IMR-90 (cell line): Measurements from ENCODE around the gene NINJ2. TPM values are rescaled to one million over a fixed set of nuclear protein-coding genes. Genes with fewer than 3 reads are reported as not detected.

Source experiments
- ATAC-seq: fragments of 200-7000 bp; cut with Tn5 transposase; 2 replicates; pipeline ENCODE4 v1.9.1; 2020; ENCODE audit warnings: low read depth, mild to moderate bottlenecking, moderate library complexity
- BruUV-seq: library from RNA; stranded (reverse); fragments of 400-500 nt; replicated peaks from 2 replicates; lab custom pipeline; 2021; lab: Mats Ljungman, UMichigan
- CTCF ChIA-PET: fragments of 300-600 bp; formaldehyde crosslinking; extraction: SDS; loops from one replicate; lab custom pipeline; 2021; ENCODE audit warnings: antibody characterized with exemption; lab: Yijun Ruan, JAX
- POLR2A ChIA-PET: fragments of 300-600 bp; sonication (Branson Sonifier 250); formaldehyde crosslinking; loops from one replicate; lab custom pipeline; 2022; ENCODE audit warnings: antibody characterized with exemption; ENCODE audit not compliant: unreplicated experiment; lab: Charles Lee
- DNase-seq: peaks from one replicate; pipeline ENCODE4 v3.0.0; 2013
- H2AFZ ChIP-seq: replicated peaks from 2 replicates; pipeline ENCODE3; 2013; ENCODE audit warnings: low read length, mild to moderate bottlenecking; ENCODE audit not compliant: poor library complexity
- H2AK5ac ChIP-seq: 2 replicates; pipeline ENCODE4 v1.6.1; 2013; ENCODE audit warnings: low read depth, low read length, inconsistent platforms
- H2AK9ac ChIP-seq: replicated peaks from 2 replicates; pipeline ENCODE3; 2013; ENCODE audit warnings: mild to moderate bottlenecking, low read depth, low read length, moderate library complexity; ENCODE audit not compliant: poor library complexity
- H2BK120ac ChIP-seq: 2 replicates; pipeline ENCODE4 v1.6.1; 2013; ENCODE audit warnings: low read depth, low read length, inconsistent platforms
- H2BK15ac ChIP-seq: 3 replicates; pipeline ENCODE4 v1.6.1; 2013; ENCODE audit warnings: low read depth, low read length, inconsistent platforms
- H2BK20ac ChIP-seq: 2 replicates; pipeline ENCODE4 v1.6.1; 2013; ENCODE audit warnings: low read depth, mild to moderate bottlenecking, inconsistent platforms, low read length, moderate library complexity
- H2BK5ac ChIP-seq: 2 replicates; pipeline ENCODE4 v1.6.1; 2013; ENCODE audit warnings: mild to moderate bottlenecking, low read depth, low read length, inconsistent platforms; ENCODE audit not compliant: poor library complexity, severe bottlenecking
- H3K14ac ChIP-seq: replicated peaks from 2 replicates; pipeline ENCODE4 v1.6.1; 2013; ENCODE audit warnings: low read depth, low read length, inconsistent platforms
- H3K18ac ChIP-seq: 2 replicates; pipeline ENCODE4 v1.6.1; 2013; ENCODE audit warnings: low read depth, low read length, control low read depth
- H3K23ac ChIP-seq: 2 replicates; pipeline ENCODE4 v1.6.1; 2013; ENCODE audit warnings: low read depth, low read length, inconsistent platforms
- H3K27ac ChIP-seq: 2 replicates; pipeline ENCODE4 v1.5.1; 2013; ENCODE audit warnings: mild to moderate bottlenecking, control low read depth, low read length; ENCODE audit not compliant: insufficient read depth
- H3K27me3 ChIP-seq: 2 replicates; pipeline ENCODE4 v1.6.1; 2013; ENCODE audit warnings: low read length; ENCODE audit not compliant: control insufficient read depth, insufficient read depth
- H3K36me3 ChIP-seq: 2 replicates; pipeline ENCODE4 v1.6.1; 2013; ENCODE audit warnings: low read length, mixed read lengths; ENCODE audit not compliant: control insufficient read depth, insufficient read depth
- H3K4ac ChIP-seq: 2 replicates; pipeline ENCODE4 v1.6.1; 2013; ENCODE audit warnings: low read depth, low read length, inconsistent platforms
- H3K4me1 ChIP-seq: 2 replicates; pipeline ENCODE4 v1.6.1; 2013; ENCODE audit warnings: low read length, mixed read lengths; ENCODE audit not compliant: control insufficient read depth, insufficient read depth
- H3K4me2 ChIP-seq: 2 replicates; pipeline ENCODE4 v1.6.1; 2013; ENCODE audit warnings: low read depth, mild to moderate bottlenecking, control low read depth, low read length, moderate library complexity
- H3K4me3 ChIP-seq: 2 replicates; pipeline ENCODE4 v1.5.1; 2013; ENCODE audit warnings: low read depth, mild to moderate bottlenecking, control low read depth, low read length, moderate library complexity; ENCODE audit not compliant: insufficient read depth
- H3K56ac ChIP-seq: 2 replicates; pipeline ENCODE4 v1.6.1; 2013; ENCODE audit warnings: low read length, inconsistent platforms; ENCODE audit not compliant: insufficient read depth; ENCODE audit errors: extremely low read depth
- H3K79me1 ChIP-seq, 2 experiments: 2 replicates each; pipeline ENCODE4 v1.6.1; 2013; ENCODE audit warnings: low read length in 2 of 2, inconsistent platforms in 1 of 2, low read depth in 1 of 2
- H3K9ac ChIP-seq: 2 replicates; pipeline ENCODE4 v1.6.1; 2013; ENCODE audit warnings: low read depth, low read length, control low read depth
- H3K9me1 ChIP-seq: 2 replicates; pipeline ENCODE4 v1.6.1; 2013; ENCODE audit warnings: low read length, inconsistent platforms; ENCODE audit not compliant: insufficient read depth
- H3K9me3 ChIP-seq: 2 replicates; pipeline ENCODE4 v1.6.1; 2013; ENCODE audit warnings: low read length; ENCODE audit not compliant: control insufficient read depth, insufficient read depth
- H4K20me1 ChIP-seq: 2 replicates; pipeline ENCODE4 v1.6.1; 2013; ENCODE audit warnings: low read length, inconsistent platforms; ENCODE audit not compliant: insufficient read depth
- H4K5ac ChIP-seq: 2 replicates; pipeline ENCODE4 v1.6.1; 2013; ENCODE audit warnings: mild to moderate bottlenecking, low read depth, low read length, control low read depth
- H4K8ac ChIP-seq, 2 experiments: 2 replicates each; pipeline ENCODE4 v1.6.1; 2013; ENCODE audit warnings: low read depth in 2 of 2, low read length in 2 of 2, control low read depth in 1 of 2, inconsistent platforms in 1 of 2
- H4K91ac ChIP-seq: 2 replicates; pipeline ENCODE4 v1.6.1; 2013; ENCODE audit warnings: low read depth, low read length, inconsistent platforms; ENCODE audit not compliant: insufficient read depth
- BHLHE40 ChIP-seq: fragments of 150-350 bp; IDR thresholded peaks from 2 replicates; pipeline ENCODE4 v1.6.1; 2016; ENCODE audit warnings: mild to moderate bottlenecking, low read depth, low read length
- CHD1 ChIP-seq: IDR thresholded peaks from 2 replicates; pipeline ENCODE4 v1.6.1; 2012; ENCODE audit warnings: low read depth, low read length, improper control_type of control experiment
- CTCF ChIP-seq: conservative IDR thresholded peaks from 2 replicates; pipeline ENCODE4 v1.5.1; 2012; ENCODE audit warnings: mild to moderate bottlenecking, low read depth, low read length, improper control_type of control experiment
- FOS ChIP-seq: fragments of 150-350 bp; IDR thresholded peaks from 2 replicates; pipeline ENCODE4 v1.6.1; 2016; ENCODE audit warnings: low read depth, low read length
- MAZ ChIP-seq: IDR thresholded peaks from 2 replicates; pipeline ENCODE4 v1.6.1; 2012; ENCODE audit warnings: low read depth, mild to moderate bottlenecking, low read length, improper control_type of control experiment, moderate library complexity, borderline replicate concordance
- MXI1 ChIP-seq: IDR thresholded peaks from 2 replicates; pipeline ENCODE4 v1.6.1; 2012; ENCODE audit warnings: low read depth, mild to moderate bottlenecking, low read length, moderate library complexity, borderline replicate concordance
- NFE2L2 ChIP-seq: fragments of 150-350 bp; IDR thresholded peaks from 2 replicates; pipeline ENCODE4 v1.6.1; 2016; ENCODE audit warnings: low read depth, mild to moderate bottlenecking, low read length
- POLR2A ChIP-seq: IDR thresholded peaks from 2 replicates; pipeline ENCODE4 v1.6.1; 2012; ENCODE audit warnings: mild to moderate bottlenecking, low read depth, low read length
- RCOR1 ChIP-seq: IDR thresholded peaks from 2 replicates; pipeline ENCODE4 v1.6.1; 2012; ENCODE audit warnings: mild to moderate bottlenecking, low read length, improper control_type of control experiment; ENCODE audit not compliant: insufficient replicate concordance
- SMC3 ChIP-seq: fragments of 150-350 bp; IDR thresholded peaks from 2 replicates; pipeline ENCODE4 v1.6.1; 2016; ENCODE audit warnings: low read depth, mild to moderate bottlenecking, antibody characterized with exemption, low read length, moderate library complexity
- WGBS, 2 experiments: methylation state at CpG; one replicate each; pipeline versions ENCODE4 v1.1.5 to v1.1.7; 2013; ENCODE audit warnings: missing lambda C conversion rate in 2 of 2; ENCODE audit not compliant: insufficient read length in 1 of 2; ENCODE audit errors: extremely low coverage in 2 of 2; 5-methylcytosine and 5-hydroxymethylcytosine counted together
- dilution Hi-C: fragments of 300-500 bp; cut with HindIII; formaldehyde crosslinking; loops from one replicate; pipeline ENCODE4 v1.14.3; 2018; ENCODE audit warnings: low sequenced_read_pairs; ENCODE audit not compliant: unreplicated experiment
- in situ Hi-C: fragments of 300-500 bp; cut with MboI; formaldehyde crosslinking; loops from 3 replicates; pipeline ENCODE4 v1.14.3; 2019; ENCODE audit warnings: low sequenced_read_pairs, inconsistent platforms, mixed read lengths
- intact Hi-C: fragments of 100-400 bp; cut with micrococcal nuclease; formaldehyde crosslinking; loops from 2 replicates; pipeline ENCODE4 v1.10.0; 2022
- polyA plus RNA-seq, 3 experiments: library from polyadenylated mRNA; depleted of rRNA; stranded (reverse); fragments of >200 nt; gene quantifications; 2 replicates each; pipeline ENCODE4 v1.2.3, GENCODE V29; 2012; ENCODE audit warnings: low replicate concordance in 1 of 3
- total RNA-seq: library from RNA; depleted of rRNA; stranded (reverse); fragments of >200 nt; gene quantifications from 2 replicates; pipeline ENCODE4 v1.2.3, GENCODE V29; 2012
- TF ChIP-seq, protein P1 (sequence below): fragments of 150-350 bp; IDR thresholded peaks from 2 replicates; pipeline ENCODE4 v1.6.1; 2016; ENCODE audit warnings: low read depth, mild to moderate bottlenecking, low read length, moderate library complexity, borderline replicate concordance

NINJ2 gene
- total and polyA plus RNA-seq, 2 of the 4 experiments (the other 2 are of a cell fraction): not detected

GRCh38 chr12:591167-592023 lies 71.8 kb downstream of the NINJ2 start:
- TF ChIP-seq CHD1 (no peak), SMC3 (no peak), BHLHE40 (no peak), POLR2A (no peak), MXI1 (no peak), FOS (no peak), CTCF (no peak), RCOR1 (no peak), MAZ (no peak), NFE2L2 (no peak)
- TF ChIP-seq, protein P1, sequence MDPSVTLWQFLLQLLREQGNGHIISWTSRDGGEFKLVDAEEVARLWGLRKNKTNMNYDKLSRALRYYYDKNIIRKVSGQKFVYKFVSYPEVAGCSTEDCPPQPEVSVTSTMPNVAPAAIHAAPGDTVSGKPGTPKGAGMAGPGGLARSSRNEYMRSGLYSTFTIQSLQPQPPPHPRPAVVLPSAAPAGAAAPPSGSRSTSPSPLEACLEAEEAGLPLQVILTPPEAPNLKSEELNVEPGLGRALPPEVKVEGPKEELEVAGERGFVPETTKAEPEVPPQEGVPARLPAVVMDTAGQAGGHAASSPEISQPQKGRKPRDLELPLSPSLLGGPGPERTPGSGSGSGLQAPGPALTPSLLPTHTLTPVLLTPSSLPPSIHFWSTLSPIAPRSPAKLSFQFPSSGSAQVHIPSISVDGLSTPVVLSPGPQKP: no peak
- no peak overlapping the region for H2AK5ac ChIP-seq
- no peak overlapping the region for H3K14ac ChIP-seq
- no peak overlapping the region for H3K4me3 ChIP-seq
- H2BK5ac ChIP-seq: no peak overlapping the region
- DNase-seq (no peak), ATAC-seq (no peak)
- 84% methylated on average over 3 of the region's 16 CpGs; no CpG with 5 or more reads in 1 of the 2 experiments for WGBS, 2 experiments
- H3K4me1 ChIP-seq: no peaks in the 10 kb centered on the region
- H3K56ac ChIP-seq: no peak overlapping the region
- no peak overlapping the region for H3K23ac ChIP-seq
- H2AFZ ChIP-seq: no peak overlapping the region
- no peaks in the 10 kb centered on the region for H4K20me1 ChIP-seq
- no peak overlapping the region for H2BK15ac ChIP-seq
- no peak overlapping the region for H2BK120ac ChIP-seq
- in situ Hi-C loops (no loop called here), intact Hi-C loops (no loop called here), dilution Hi-C loops (no loop called here)
- H3K9ac ChIP-seq: no peak overlapping the region
- H3K79me1 ChIP-seq: no peaks in the 10 kb centered on the region
- no peak overlapping the region for H3K18ac ChIP-seq
- peaks cover 46% of the 10 kb centered on the region for H3K27me3 ChIP-seq
- CTCF ChIA-PET: no interaction called here
- H3K36me3 ChIP-seq: no peaks in the 10 kb centered on the region
- no peak overlapping the region for H3K27ac ChIP-seq
- POLR2A ChIA-PET: no interaction called here
- BruUV-seq: no TSS peak
- H4K8ac ChIP-seq: no peak overlapping the region
- H4K91ac ChIP-seq: no peak overlapping the region
- no peak overlapping the region for H3K4me2 ChIP-seq
- H3K9me1 ChIP-seq: no peaks in the 10 kb centered on the region
- peaks cover 5% of the 10 kb centered on the region; the same call in 1 of the 2 replicates for H3K9me3 ChIP-seq
- no peak overlapping the region for H2AK9ac ChIP-seq
- no peak overlapping the region for H2BK20ac ChIP-seq
- H4K5ac ChIP-seq: no peak overlapping the region
- no peak overlapping the region for H3K4ac ChIP-seq
